Astrocyte of the spinal cord (primary cell): ENCODE measurements around the gene ZIC2.

Source experiments
- DNase-seq: peaks from one replicate; pipeline ENCODE4 v3.0.0; 2011; ENCODE audit warnings: low read depth, low spot score
- H3K4me3 ChIP-seq: 2 replicates; pipeline ENCODE4 v1.5.1; 2011; ENCODE audit warnings: low read depth, mild to moderate bottlenecking, low read length, moderate library complexity
- CTCF ChIP-seq: IDR thresholded peaks from 2 replicates; pipeline ENCODE4 v1.5.1; 2012; ENCODE audit warnings: low read depth, mild to moderate bottlenecking, low read length, inconsistent platforms
- in situ Hi-C: cut with HindIII; loops from 2 replicates; pipeline ENCODE4 v1.10.0; 2017; ENCODE audit warnings: low sequenced_read_pairs

The ZIC2 gene

GRCh38 chr13:99977912-99978798, 3.4 kb upstream of the ZIC2 start:
- H3K4me3 ChIP-seq: peak overlapping the region; percentile 51
- DNase-seq: peak; percentile 35
- in situ Hi-C loops: no loop called here
- TF ChIP-seq CTCF: no peak

- in situ Hi-C loops: no loop called here
- H3K4me3 ChIP-seq: peak overlapping the region; percentile 51
- peak; percentile 37 for DNase-seq
- TF ChIP-seq CTCF: peak; percentile 2
Measured at GRCh38 chr13:99978799-99979452, 2.7 kb upstream of the ZIC2 start.

- in situ Hi-C loops: no loop called here
- TF ChIP-seq CTCF: no peak
- H3K4me3 ChIP-seq: peak overlapping the region; percentile 51
- DNase-seq: peak; percentile 50
Measured at GRCh38 chr13:99979453-99980200, 2.0 kb upstream of the ZIC2 start.

- in situ Hi-C loops: no loop called here
- H3K4me3 ChIP-seq: peak overlapping the region; percentile 51
- no peak for TF ChIP-seq CTCF
- DNase-seq: peak; percentile 88
Measured at GRCh38 chr13:99980201-99980823, 1.3 kb upstream of the ZIC2 start.

GRCh38 chr13:99980824-99981734, 505 bp upstream of the ZIC2 start:
- in situ Hi-C loops: no loop called here
- peak overlapping the region; percentile 45 for H3K4me3 ChIP-seq
- peak; percentile 90 for DNase-seq
- TF ChIP-seq CTCF: no peak
